Liver (tissue), 9 donors: ENCODE data around the gene C8B. TPM values are rescaled to one million over a fixed set of nuclear protein-coding genes. Genes with fewer than 3 reads are reported as not detected.

Source experiments
- DNase-seq: peaks from one replicate; pipeline ENCODE4 v3.0.0-alpha.2; 2017; ENCODE audit warnings: low spot score
- H3K27ac ChIP-seq, 2 donors: one replicate each; pipeline ENCODE4 v1.7.0; 2013; ENCODE audit warnings: inconsistent platforms in 2 of 2, low read length in 2 of 2, control low read depth in 1 of 2, low read depth in 1 of 2, mild to moderate bottlenecking in 1 of 2
- H3K27me3 ChIP-seq, 4 donors: one replicate each; pipeline versions ENCODE4 v1.6.1 to v1.7.0; 2013; ENCODE audit warnings: low read length in 3 of 4, inconsistent platforms in 1 of 4, mild to moderate bottlenecking in 1 of 4, moderate library complexity in 1 of 4; ENCODE audit not compliant: control insufficient read depth in 4 of 4, insufficient read depth in 4 of 4
- H3K36me3 ChIP-seq, 4 donors: one replicate each; pipeline versions ENCODE4 v1.6.1 to v1.7.0; 2013; ENCODE audit warnings: low read length in 3 of 4, mild to moderate bottlenecking in 3 of 4, low read depth in 1 of 4, moderate library complexity in 1 of 4; ENCODE audit not compliant: control insufficient read depth in 4 of 4, insufficient read depth in 3 of 4
- H3K4me1 ChIP-seq, 4 donors: one replicate each; pipeline versions ENCODE4 v1.6.1 to v1.7.0; 2013; ENCODE audit warnings: low read length in 3 of 4, mild to moderate bottlenecking in 3 of 4, moderate library complexity in 1 of 4; ENCODE audit not compliant: control insufficient read depth in 4 of 4, insufficient read depth in 4 of 4
- H3K4me3 ChIP-seq, 3 donors: one replicate each; pipeline versions ENCODE4 v1.6.1 to v1.7.0; 2013; ENCODE audit warnings: low read length in 3 of 3, control low read depth in 1 of 3, low read depth in 1 of 3, mild to moderate bottlenecking in 1 of 3
- H3K9ac ChIP-seq, 2 donors: one replicate each; pipeline ENCODE4 v1.7.0; 2013; ENCODE audit warnings: low read length in 2 of 2, mild to moderate bottlenecking in 2 of 2, moderate library complexity in 2 of 2, control low read depth in 1 of 2, low read depth in 1 of 2
- H3K9me3 ChIP-seq, 4 donors: one replicate each; pipeline versions ENCODE4 v1.6.1 to v1.7.0; 2013; ENCODE audit warnings: low read length in 3 of 4; ENCODE audit not compliant: control insufficient read depth in 4 of 4
- ATF3 ChIP-seq: IDR thresholded peaks from 2 replicates; pipeline ENCODE4 v1.6.1; 2016; ENCODE audit warnings: antibody characterized with exemption
- CTCF ChIP-seq: fragments of 150-350 bp; IDR thresholded peaks from 2 replicates; pipeline ENCODE4 v1.5.1; 2017; ENCODE audit warnings: improper control_type of control experiment, low read depth, low read length; ENCODE audit not compliant: missing input control
- EGR1 ChIP-seq, 2 donors: IDR thresholded peaks; 2 replicates each; pipeline ENCODE4 v1.6.1; 2016 to 2018; ENCODE audit warnings: antibody characterized with exemption in 2 of 2, low read depth in 2 of 2
- FOXA1 ChIP-seq: IDR thresholded peaks from 2 replicates; pipeline ENCODE4 v1.6.1; 2016; ENCODE audit warnings: antibody characterized with exemption
- FOXA2 ChIP-seq: IDR thresholded peaks from 2 replicates; pipeline ENCODE4 v1.6.1; 2016; ENCODE audit warnings: antibody characterized with exemption
- GABPA ChIP-seq, 2 donors: IDR thresholded peaks in 1 of 2; conservative IDR thresholded peaks in 1 of 2; 2 replicates each; pipeline ENCODE4 v1.6.1; 2016; ENCODE audit warnings: antibody characterized with exemption in 2 of 2, mild to moderate bottlenecking in 1 of 2, moderate library complexity in 1 of 2
- HNF4A ChIP-seq, 2 donors: conservative IDR thresholded peaks; 2 replicates each; pipeline ENCODE4 v1.6.1; 2016; ENCODE audit warnings: antibody characterized with exemption in 2 of 2, mild to moderate bottlenecking in 2 of 2
- HNF4G ChIP-seq: IDR thresholded peaks from 2 replicates; pipeline ENCODE4 v1.6.1; 2016; ENCODE audit warnings: antibody characterized with exemption
- JUND ChIP-seq, 2 donors: IDR thresholded peaks; 2 replicates each; pipeline ENCODE4 v1.6.1; 2016; ENCODE audit warnings: antibody characterized with exemption in 2 of 2
- MAX ChIP-seq: IDR thresholded peaks from 2 replicates; pipeline ENCODE4 v1.6.1; 2016; ENCODE audit warnings: antibody characterized with exemption
- NR2F2 ChIP-seq: IDR thresholded peaks from 2 replicates; pipeline ENCODE4 v1.6.1; 2016; ENCODE audit warnings: antibody characterized with exemption
- RAD21 ChIP-seq, 2 donors: IDR thresholded peaks; 2 replicates each; pipeline ENCODE4 v1.6.1; 2016; ENCODE audit warnings: antibody characterized with exemption in 2 of 2, mild to moderate bottlenecking in 2 of 2
- RXRA ChIP-seq, 2 donors: IDR thresholded peaks; 2 replicates each; pipeline ENCODE4 v1.6.1; 2017 to 2018; ENCODE audit warnings: antibody characterized with exemption in 2 of 2, mild to moderate bottlenecking in 1 of 2
- SP1 ChIP-seq: IDR thresholded peaks from 2 replicates; pipeline ENCODE4 v1.6.1; 2018; ENCODE audit warnings: antibody characterized with exemption, mild to moderate bottlenecking
- TAF1 ChIP-seq: conservative IDR thresholded peaks from 2 replicates; pipeline ENCODE4 v1.6.1; 2016; ENCODE audit warnings: antibody characterized with exemption, mild to moderate bottlenecking
- YY1 ChIP-seq: IDR thresholded peaks from 2 replicates; pipeline ENCODE4 v1.6.1; 2016; ENCODE audit warnings: antibody characterized with exemption, mild to moderate bottlenecking
- ZBTB33 ChIP-seq: IDR thresholded peaks from 2 replicates; pipeline ENCODE4 v1.6.1; 2016; ENCODE audit warnings: antibody characterized with exemption
- WGBS: extraction: QIAGEN DNeasy Blood & Tissue Kit; methylation state at CpG from one replicate; pipeline ENCODE4 v1.1.7; 2013; 5-methylcytosine and 5-hydroxymethylcytosine counted together
- polyA plus RNA-seq, 2 donors: library from polyadenylated mRNA; stranded (reverse) in 1 of 2; unstranded in 1 of 2; fragments of 200-250 nt in 1 of 2; fragments of >200 nt in 1 of 2; fragmentation: Nextera tagmentation in 1 of 2; extraction: Ambion mirVana in 1 of 2; gene quantifications; one replicate each; pipeline versions ENCODE4 v1.2.1 to v1.2.3, GENCODE V29; 2013 to 2015
- total RNA-seq, 2 donors: library from RNA; depleted of rRNA; stranded (reverse); fragments of >200 nt; gene quantifications; one replicate each; pipeline ENCODE4 v1.2.3, GENCODE V29; 2014
- donor health status: healthy.
- donor health status: healthy.
- donor health status: healthy.
- donor health status: healthy.
- donor health status: healthy.

The C8B gene
- total and polyA plus RNA-seq, 4 donors = 151 to 703 (median 356) TPM

GRCh38 chr1:56922507-56922906, 43.3 kb downstream of the C8B start:
- Histone ChIP-seq H3K4me1 (peaks cover 5 to 35% (median 18%) of the 10 kb centered on the region in 4 donors), H3K4me3 (no peak overlapping the region), H3K9ac (no peak overlapping the region), H3K36me3 (no peaks in the 10 kb centered on the region), H3K9me3 (no peaks in the 10 kb centered on the region), H3K27ac (no peak overlapping the region), H3K27me3 (no peaks in the 10 kb centered on the region)
- TF ChIP-seq MAX = no peak
- no peak for TF ChIP-seq NR2F2
- TF ChIP-seq CTCF = no peak
- no peak for TF ChIP-seq EGR1 (IDR thresholded peaks at IDR 0.05; ENCODE audit: low read depth in 2 of 2)
- TF ChIP-seq RAD21 (IDR thresholded peaks at IDR 0.05) = no peak
- no peak for TF ChIP-seq HNF4A (conservative IDR thresholded peaks at IDR 0.05)
- TF ChIP-seq FOXA2 = no peak
- no peak for TF ChIP-seq ZBTB33
- WGBS = 95% methylated on average over 1 of the region's 1 CpG
- DNase-seq = no peak

GRCh38 chr1:56922070-56922469, 43.7 kb downstream of the C8B start:
- H3K4me3 ChIP-seq = no peak overlapping the region
- peaks cover 5 to 35% (median 18%) of the 10 kb centered on the region in 4 donors for H3K4me1 ChIP-seq
- peak overlapping the region in 1 of 2 donors; percentile 1 for H3K27ac ChIP-seq
- peaks cover 0 to 2% (median 0%) of the 10 kb centered on the region in 4 donors for H3K36me3 ChIP-seq
- H3K9ac ChIP-seq = no peak overlapping the region
- no peaks in the 10 kb centered on the region for H3K27me3 ChIP-seq
- 76% methylated on average over 4 of the region's 4 CpGs for WGBS
- TF ChIP-seq NR2F2 (no peak), TAF1 (no peak), JUND (IDR thresholded peaks at IDR 0.05) (no peak), FOXA2 (no peak), HNF4G (no peak), ATF3 (no peak), RXRA (IDR thresholded peaks at IDR 0.05) (no peak), GABPA (IDR thresholded peaks at IDR 0.05 in 1 of 2, conservative IDR thresholded peaks at IDR 0.05 in 1 of 2) (no peak), FOXA1 (no peak), SP1 (no peak), YY1 (no peak), ZBTB33 (no peak), MAX (no peak)
- DNase-seq = no peak
- H3K9me3 ChIP-seq = no peaks in the 10 kb centered on the region
